ACHN (cell line): ENCODE data around the gene CSNK1E.

Source experiments
- DNase-seq: peaks from one replicate; pipeline ENCODE4 v3.0.0-alpha.2; 2015
- in situ Hi-C: cut with HindIII; loops from 2 replicates; pipeline ENCODE4 v1.10.0; 2017; ENCODE audit warnings: low sequenced_read_pairs, low pct_ligation_motif_present, low pct_unique_long_range_greater_than_20kb

The CSNK1E gene

GRCh38 chr22:38338772-38339379 lies 21.6 kb upstream of the CSNK1E start:
- no peak for DNase-seq

GRCh38 chr22:38336699-38337098 lies 19.5 kb upstream of the CSNK1E start:
- DNase-seq: no peak
- in situ Hi-C loops: no loop called here

More at GRCh38 chr22:38338772-38339379, 21.6 kb upstream of the CSNK1E start:
- in situ Hi-C loops: no loop called here

GRCh38 chr22:38335077-38335476 lies 17.8 kb upstream of the CSNK1E start:
- in situ Hi-C loops: no loop called here
- DNase-seq: no peak

DNA sequence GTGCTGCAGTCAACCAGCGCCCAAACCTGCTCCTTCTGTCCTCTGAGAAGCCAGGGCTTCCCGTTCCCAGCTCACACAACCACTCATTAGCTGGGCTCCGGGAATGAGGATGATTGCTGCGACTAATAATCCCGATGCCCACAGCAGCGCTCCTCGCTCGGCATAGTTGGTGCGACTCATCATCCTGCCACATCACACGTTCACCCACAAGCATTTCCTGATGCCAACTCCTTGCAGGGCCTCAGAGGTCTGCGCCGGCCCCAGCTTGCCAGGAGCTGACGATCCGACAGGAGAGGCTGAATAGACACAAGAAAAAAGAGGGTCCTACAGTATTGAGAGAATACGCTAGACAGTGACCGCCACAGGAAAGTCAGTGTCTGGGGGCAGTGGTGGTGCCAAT lies 10.6 kb upstream of the CSNK1E start:
- in situ Hi-C loops: no loop called here
- DNase-seq: peak; percentile 68

DNA sequence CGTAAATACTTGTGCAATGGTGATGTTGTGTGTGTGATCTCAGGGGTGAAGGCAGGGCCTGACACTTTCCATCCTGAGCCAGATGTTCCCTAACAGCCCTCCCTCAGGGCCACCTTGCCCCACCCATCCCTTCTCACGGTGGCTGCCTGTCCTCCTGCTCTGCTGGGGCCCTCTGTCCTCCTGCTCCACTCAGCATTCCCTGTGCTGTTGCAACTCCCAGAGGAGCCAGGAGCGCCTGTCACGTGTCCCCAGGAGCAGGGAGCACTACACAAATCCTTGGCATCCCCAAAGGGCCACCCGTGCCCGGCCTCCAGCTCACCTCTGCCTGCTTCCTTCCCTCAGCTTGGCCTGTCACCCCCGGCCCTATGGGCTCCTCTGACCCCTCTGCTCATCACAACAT lies 10.2 kb upstream of the CSNK1E start:
- DNase-seq: no peak
- in situ Hi-C loops: no loop called here

DNA sequence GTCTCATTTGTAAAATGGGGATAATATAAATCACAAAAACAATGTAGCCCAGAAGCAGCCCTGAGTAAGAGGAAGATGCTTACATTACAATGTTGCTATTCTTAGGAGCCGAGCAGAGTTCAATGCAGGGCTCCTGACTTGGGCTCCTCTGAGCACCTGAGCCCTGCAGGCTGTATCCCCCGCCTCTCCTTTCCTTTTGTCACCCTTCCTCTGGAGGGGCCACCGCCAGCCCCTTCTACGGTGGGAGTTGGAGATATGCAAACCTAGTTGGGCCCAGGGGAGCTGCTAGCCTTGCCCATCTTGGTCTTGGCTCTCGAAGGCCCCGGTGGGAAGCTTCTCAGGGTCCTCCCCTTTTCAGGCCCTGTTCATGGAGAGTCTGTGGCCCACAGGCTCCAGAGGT lies 8.4 kb upstream of the CSNK1E start:
- DNase-seq: no peak
- in situ Hi-C loops: no loop called here

DNA sequence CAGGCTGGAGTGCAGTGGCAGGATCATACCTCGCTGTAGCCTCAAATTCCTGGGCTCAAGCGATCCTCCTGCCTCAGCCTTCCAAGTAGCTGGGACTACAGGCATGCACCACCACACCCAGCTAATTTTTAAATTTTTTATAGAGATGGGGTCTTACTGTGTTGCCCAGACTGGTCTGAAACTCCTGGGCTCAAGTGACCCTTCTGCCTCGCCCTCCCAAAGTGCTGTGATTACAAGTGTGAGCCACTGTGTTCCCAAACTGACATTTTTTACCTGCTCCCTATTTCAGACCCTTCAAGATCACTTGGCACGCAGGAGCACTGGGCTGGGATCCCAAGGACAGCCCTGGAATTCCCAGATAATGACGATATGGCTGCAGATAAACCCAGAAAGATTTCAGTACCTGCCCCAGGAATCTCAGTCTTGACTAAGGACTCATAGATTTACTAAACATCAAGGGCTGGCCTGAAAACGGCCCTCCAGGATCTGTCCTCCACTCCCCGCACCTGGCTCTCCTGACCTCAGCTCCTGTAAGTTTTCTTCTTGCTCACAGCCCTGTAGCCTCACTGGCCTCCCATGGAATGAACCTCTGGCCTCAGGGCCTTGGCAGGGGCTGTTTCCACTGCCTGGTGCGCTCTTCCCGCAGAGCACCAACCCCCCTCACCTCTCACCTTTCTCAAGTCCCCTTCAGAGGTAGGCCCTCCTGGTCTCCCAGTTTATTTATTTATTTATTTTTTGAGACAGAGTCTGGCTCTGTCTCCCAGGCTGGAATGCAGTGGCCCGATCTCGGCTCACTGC lies 3.6 kb upstream of the CSNK1E start:
- no peak for DNase-seq
- in situ Hi-C loops: no loop called here

- in situ Hi-C loops: no loop called here
- no peak for DNase-seq
Observed at GRCh38 chr22:38318792-38319773, 1.9 kb upstream of the CSNK1E start.

- DNase-seq: peak; percentile 91
- in situ Hi-C loops: no loop called here
Observed at GRCh38 chr22:38317995-38318715, 922 bp upstream of the CSNK1E start.

GRCh38 chr22:38316364-38317121 lies 690 bp downstream of the CSNK1E start:
- DNase-seq: peak; percentile 43
- in situ Hi-C loops: no loop called here

DNA sequence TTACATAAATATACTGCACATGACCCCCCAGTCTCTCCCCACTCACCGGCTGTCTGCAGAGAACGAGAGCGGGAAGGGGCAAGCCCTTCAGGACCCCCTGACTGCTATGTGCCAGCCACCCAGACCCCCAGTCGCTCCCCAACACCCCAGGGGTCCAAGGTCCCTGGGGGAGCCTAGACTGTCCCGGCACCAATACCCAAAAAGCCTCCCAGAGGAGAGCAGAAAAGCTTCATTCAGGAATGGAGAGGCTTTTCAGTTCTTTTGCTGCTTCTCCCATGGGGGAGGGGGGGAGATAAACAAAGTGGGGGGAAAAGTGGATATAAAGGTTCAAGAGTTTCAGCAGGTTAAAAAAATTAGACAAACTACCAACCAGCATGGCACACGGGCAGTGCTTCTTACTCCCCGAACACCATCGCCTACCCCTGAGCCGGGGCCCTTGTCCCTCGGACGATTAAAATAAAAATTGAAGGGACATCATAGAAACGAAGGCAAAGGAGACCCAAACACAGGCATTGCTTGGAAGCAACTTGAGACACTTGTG lies 1.3 kb downstream of the CSNK1E start:
- DNase-seq: peak; percentile 13
- in situ Hi-C loops: no loop called here

DNA sequence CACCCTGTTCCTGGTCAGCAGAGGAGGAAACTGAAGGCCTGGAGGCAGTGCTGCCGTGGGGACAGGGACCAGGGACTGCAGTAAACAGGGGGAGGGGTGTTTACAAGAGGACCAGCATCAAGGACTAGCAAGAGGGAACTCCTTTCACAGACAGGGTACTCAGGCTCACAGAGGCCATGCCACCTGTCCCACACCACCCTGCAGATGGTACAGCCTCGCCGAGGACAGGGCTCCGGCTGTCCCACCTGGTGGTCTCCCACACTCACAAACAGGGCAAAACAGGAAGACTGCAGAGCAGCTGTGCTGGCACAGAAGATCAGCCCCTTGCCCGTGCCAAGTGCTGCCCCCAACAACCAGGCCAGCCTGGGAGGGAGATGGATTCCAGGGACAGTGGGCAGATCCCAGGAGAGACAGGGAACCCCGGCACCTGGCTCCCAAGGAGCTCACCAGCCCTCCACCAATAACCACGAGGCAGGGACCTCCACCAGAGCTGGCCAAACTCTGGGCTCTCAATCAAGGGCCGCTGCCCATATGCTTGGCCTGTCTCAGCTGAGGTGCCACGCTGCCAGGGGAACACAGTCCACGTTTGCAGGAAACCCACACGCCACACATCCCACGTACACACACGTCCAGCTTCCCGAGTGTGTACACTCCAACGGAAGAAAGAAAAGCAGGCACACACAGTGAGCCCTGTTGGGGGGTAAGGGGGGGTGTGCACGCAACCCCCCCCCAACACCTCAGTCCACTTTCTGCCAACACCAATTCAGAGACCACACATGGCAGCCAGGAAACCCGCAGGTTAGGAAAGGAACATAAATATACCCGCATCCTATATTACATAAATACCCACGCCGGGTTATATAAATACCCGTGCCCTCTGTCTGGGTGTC lies 2.1 kb downstream of the CSNK1E start:
- in situ Hi-C loops: no loop called here
- DNase-seq: no peak

DNA sequence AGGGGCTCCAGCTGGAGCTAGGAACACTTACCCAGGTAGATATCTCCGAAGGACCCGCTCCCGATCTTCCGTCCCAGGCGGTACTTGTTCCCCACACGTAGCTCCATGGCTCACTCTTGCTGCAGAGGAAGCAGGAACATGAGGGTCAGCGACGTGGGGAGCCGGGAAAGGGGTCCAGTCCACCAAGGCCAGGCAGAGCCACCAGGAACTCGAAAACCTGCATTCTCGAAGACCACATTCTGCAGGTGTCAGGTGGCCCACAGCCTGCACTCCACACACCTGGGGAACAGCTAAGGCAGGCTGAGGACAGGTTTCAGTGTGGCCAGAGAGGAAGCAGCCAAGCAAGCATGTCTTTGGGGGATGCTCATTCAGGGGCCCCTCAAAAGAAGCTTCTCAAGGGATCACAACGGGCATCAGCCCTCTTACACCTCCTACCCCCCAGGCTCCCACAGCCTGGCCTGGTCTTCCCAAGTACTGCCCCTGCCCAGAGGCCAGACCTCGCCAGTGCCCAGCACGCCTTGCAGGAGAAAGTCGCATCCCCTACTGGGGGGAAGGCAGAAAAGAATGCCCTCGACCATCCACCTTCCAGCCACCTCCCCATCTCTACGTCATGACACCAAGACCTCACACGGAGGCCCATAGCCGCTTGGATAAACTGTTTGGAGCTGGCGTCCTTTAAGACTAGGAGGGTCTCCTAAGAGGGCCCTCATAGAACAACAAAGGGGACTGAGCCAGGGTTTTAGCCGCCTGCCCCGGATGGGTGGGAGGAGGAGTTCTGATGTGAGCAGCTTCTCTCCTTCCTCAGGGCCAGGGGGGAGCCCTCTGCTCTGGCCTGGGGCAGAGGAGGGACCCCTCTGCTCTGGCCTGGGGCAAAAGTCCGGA lies 2.9 kb downstream of the CSNK1E start:
- DNase-seq: no peak
- in situ Hi-C loops: no loop called here

- in situ Hi-C loops: no loop called here
- DNase-seq: peak; percentile 79
Observed at GRCh38 chr22:38313384-38313955, 3.8 kb downstream of the CSNK1E start.

- in situ Hi-C loops: no loop called here
- no peak for DNase-seq
Observed at GRCh38 chr22:38312261-38312800, 4.9 kb downstream of the CSNK1E start.
